Measurements from ENCODE around the gene FH.

- TF ChIP-seq CTCF (IDR thresholded peaks at IDR 0.05; ENCODE audit: low read depth, low read length, poor library complexity, severe bottlenecking) = no peak
- TF ChIP-seq EZH2phosphoT487 (IDR thresholded peaks at IDR 0.05; ENCODE audit: borderline replicate concordance, low read length) = no peak
Measured at GRCh38 chr1:241470908-241471590, 48.5 kb downstream of the FH start.
